ENCODE data around the gene BTBD19. TPM values are rescaled to one million over a fixed set of nuclear protein-coding genes. Genes with fewer than 3 reads are reported as not detected.
A peak's percentile ranks its signal among the peaks of the same experiment; 100 is the strongest.

Gene BTBD19
- total and polyA plus RNA-seq, 9 of the 15 experiments (the other 6 are each of a cell fraction or from before 2014, with no cell fraction given), result 0.22 to 2.0 (median 0.95) TPM

GRCh38 chr1:44801491-44802305 is 6.6 kb upstream of the BTBD19 start (continued):
- TF ChIP-seq ZEB2 (IDR thresholded peaks at IDR 0.05), result peak; percentile 87
- TF ChIP-seq, protein P1, sequence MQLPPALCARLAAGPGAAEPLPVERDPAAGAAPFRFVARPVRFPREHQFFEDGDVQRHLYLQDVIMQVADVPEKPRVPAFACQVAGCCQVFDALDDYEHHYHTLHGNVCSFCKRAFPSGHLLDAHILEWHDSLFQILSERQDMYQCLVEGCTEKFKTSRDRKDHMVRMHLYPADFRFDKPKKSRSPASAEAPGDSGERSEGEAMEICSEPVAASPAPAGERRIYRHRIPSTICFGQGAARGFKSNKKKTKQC (CRISPR knock-in tag; IDR thresholded peaks at IDR 0.05), result no peak
- no peak for TF ChIP-seq MAZ (CRISPR knock-in tag; conservative IDR thresholded peaks at IDR 0.05 in 1 of 2, IDR thresholded peaks at IDR 0.05 in 1 of 2)
- TF ChIP-seq GABPA (tag; conservative IDR thresholded peaks at IDR 0.05; ENCODE audit: low read depth), result no peak
- TF ChIP-seq TAF7 (tag; IDR thresholded peaks at IDR 0.05), result no peak
- TF ChIP-seq TRIM24 (IDR thresholded peaks at IDR 0.05), result 0 out of 4 replicates have a peak, but pooled peaks of 1 of the 2 experiments have one; percentile 15
- TF ChIP-seq, protein P2, sequence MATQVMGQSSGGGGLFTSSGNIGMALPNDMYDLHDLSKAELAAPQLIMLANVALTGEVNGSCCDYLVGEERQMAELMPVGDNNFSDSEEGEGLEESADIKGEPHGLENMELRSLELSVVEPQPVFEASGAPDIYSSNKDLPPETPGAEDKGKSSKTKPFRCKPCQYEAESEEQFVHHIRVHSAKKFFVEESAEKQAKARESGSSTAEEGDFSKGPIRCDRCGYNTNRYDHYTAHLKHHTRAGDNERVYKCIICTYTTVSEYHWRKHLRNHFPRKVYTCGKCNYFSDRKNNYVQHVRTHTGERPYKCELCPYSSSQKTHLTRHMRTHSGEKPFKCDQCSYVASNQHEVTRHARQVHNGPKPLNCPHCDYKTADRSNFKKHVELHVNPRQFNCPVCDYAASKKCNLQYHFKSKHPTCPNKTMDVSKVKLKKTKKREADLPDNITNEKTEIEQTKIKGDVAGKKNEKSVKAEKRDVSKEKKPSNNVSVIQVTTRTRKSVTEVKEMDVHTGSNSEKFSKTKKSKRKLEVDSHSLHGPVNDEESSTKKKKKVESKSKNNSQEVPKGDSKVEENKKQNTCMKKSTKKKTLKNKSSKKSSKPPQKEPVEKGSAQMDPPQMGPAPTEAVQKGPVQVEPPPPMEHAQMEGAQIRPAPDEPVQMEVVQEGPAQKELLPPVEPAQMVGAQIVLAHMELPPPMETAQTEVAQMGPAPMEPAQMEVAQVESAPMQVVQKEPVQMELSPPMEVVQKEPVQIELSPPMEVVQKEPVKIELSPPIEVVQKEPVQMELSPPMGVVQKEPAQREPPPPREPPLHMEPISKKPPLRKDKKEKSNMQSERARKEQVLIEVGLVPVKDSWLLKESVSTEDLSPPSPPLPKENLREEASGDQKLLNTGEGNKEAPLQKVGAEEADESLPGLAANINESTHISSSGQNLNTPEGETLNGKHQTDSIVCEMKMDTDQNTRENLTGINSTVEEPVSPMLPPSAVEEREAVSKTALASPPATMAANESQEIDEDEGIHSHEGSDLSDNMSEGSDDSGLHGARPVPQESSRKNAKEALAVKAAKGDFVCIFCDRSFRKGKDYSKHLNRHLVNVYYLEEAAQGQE (IDR thresholded peaks at IDR 0.05; ENCODE audit: borderline replicate concordance), result no peak
- TF ChIP-seq, protein P2 (CRISPR knock-in tag; IDR thresholded peaks at IDR 0.05; ENCODE audit: low read depth), result no peak
- TF ChIP-seq, protein P3, sequence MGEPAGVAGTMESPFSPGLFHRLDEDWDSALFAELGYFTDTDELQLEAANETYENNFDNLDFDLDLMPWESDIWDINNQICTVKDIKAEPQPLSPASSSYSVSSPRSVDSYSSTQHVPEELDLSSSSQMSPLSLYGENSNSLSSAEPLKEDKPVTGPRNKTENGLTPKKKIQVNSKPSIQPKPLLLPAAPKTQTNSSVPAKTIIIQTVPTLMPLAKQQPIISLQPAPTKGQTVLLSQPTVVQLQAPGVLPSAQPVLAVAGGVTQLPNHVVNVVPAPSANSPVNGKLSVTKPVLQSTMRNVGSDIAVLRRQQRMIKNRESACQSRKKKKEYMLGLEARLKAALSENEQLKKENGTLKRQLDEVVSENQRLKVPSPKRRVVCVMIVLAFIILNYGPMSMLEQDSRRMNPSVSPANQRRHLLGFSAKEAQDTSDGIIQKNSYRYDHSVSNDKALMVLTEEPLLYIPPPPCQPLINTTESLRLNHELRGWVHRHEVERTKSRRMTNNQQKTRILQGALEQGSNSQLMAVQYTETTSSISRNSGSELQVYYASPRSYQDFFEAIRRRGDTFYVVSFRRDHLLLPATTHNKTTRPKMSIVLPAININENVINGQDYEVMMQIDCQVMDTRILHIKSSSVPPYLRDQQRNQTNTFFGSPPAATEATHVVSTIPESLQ (CRISPR knock-in tag; IDR thresholded peaks at IDR 0.05), result 0 out of 2 replicates have a peak, but pooled peaks have one; percentile 47
- TF ChIP-seq TAF1 (IDR thresholded peaks at IDR 0.05; ENCODE audit: control insufficient read depth, extremely low read depth, insufficient read depth, low read length, severe bottlenecking), result no peak
- peak; percentile 51; the same call in 1 of the 2 replicates for TF ChIP-seq MTA2 (IDR thresholded peaks at IDR 0.05; ENCODE audit: low read depth)
- peak; percentile 60; the same call in 1 of the 2 replicates for TF ChIP-seq SMARCA4 (IDR thresholded peaks at IDR 0.05)
- TF ChIP-seq HDGF (IDR thresholded peaks at IDR 0.05), result peak; percentile 81; the same call in 1 of the 2 replicates
- no peak for TF ChIP-seq POLR2B (IDR thresholded peaks at IDR 0.05; ENCODE audit: low read depth, partially characterized antibody)
- TF ChIP-seq ZNF146 (CRISPR knock-in tag; IDR thresholded peaks at IDR 0.05; ENCODE audit: unreplicated experiment), result no peak

Measured in K562 (cell line).